ENCODE results near the gene LPAR2.

The LPAR2 gene

DNA sequence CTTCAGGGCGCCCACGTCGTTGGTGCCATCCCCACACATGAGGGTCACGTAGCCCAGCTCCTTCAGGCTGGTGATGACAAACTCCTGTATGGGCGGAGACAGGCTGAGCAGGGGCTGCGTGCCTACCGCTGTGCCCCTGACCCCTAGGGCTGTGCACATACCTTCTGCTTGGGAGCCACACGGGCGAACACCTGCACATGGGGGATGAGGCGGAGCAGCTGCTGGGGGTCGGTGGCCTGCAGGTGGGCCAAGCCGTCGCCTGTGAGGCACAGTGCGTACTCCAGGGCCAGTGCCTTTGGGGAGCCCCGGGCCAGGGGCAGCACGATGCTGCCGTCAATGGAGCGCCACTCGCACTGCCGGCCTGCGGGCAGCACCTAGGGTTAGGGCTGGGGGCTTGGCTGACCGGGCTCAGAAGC lies 21.6 kb upstream of the LPAR2 start:
- no peaks in the 10 kb centered on the region for H3K4me1 ChIP-seq (ENCODE audit: low read length)
- no peaks in the 10 kb centered on the region for H3K27me3 ChIP-seq (replicated peaks; ENCODE audit: insufficient read depth, low read length)
- no peak overlapping the region for H3K4me2 ChIP-seq (ENCODE audit: low read depth, low read length)
- no peak overlapping the region for H3K9ac ChIP-seq (ENCODE audit: low read length)
- H3F3A ChIP-seq (ENCODE audit: insufficient read depth, low read length), result peaks cover 3% of the 10 kb centered on the region; the same call in 1 of the 2 replicates
- H2AFZ ChIP-seq (ENCODE audit: low read length), result no peak overlapping the region
- no peaks in the 10 kb centered on the region for H3K9me2 ChIP-seq (replicated peaks; ENCODE audit: insufficient read depth, low read length)
- H3K27ac ChIP-seq (ENCODE audit: low read length), result no peak overlapping the region
- H3K79me2 ChIP-seq (ENCODE audit: low read length), result no peaks in the 10 kb centered on the region
- TF ChIP-seq EZH2 (optimal IDR thresholded peaks at IDR 0.05; ENCODE audit: low read depth, low read length), result no peak
- TF ChIP-seq CTCF (IDR thresholded peaks at IDR 0.05; ENCODE audit: low read length), result no peak
- no peak for TF ChIP-seq EZH2phosphoT487 (IDR thresholded peaks at IDR 0.05; ENCODE audit: low read length)
- H3K36me3 ChIP-seq (replicated peaks; ENCODE audit: insufficient read depth, low read length), result no peaks in the 10 kb centered on the region; the same call in 1 of the 2 replicates
- H3K4me3 ChIP-seq (ENCODE audit: low read length), result no peak overlapping the region
- H4K20me1 ChIP-seq (ENCODE audit: insufficient read depth, low read length), result no peaks in the 10 kb centered on the region
- no peak for DNase-seq
- no peaks in the 10 kb centered on the region for H3K9me3 ChIP-seq (replicated peaks; ENCODE audit: insufficient read depth, low read length)

GRCh38 chr19:19649155-19649554 lies 21.1 kb upstream of the LPAR2 start:
- H3K4me2 ChIP-seq (ENCODE audit: low read depth, low read length), result no peak overlapping the region
- DNase-seq, result no peak
- H2AFZ ChIP-seq (ENCODE audit: low read length), result no peak overlapping the region
- H3K4me1 ChIP-seq (ENCODE audit: low read length), result no peaks in the 10 kb centered on the region
- no peak overlapping the region for H3K4me3 ChIP-seq (ENCODE audit: low read length)
- H4K20me1 ChIP-seq (ENCODE audit: insufficient read depth, low read length), result no peaks in the 10 kb centered on the region
- no peaks in the 10 kb centered on the region for H3K9me3 ChIP-seq (replicated peaks; ENCODE audit: insufficient read depth, low read length)
- H3K9ac ChIP-seq (ENCODE audit: low read length), result no peak overlapping the region
- no peaks in the 10 kb centered on the region; the same call in 1 of the 2 replicates for H3K36me3 ChIP-seq (replicated peaks; ENCODE audit: insufficient read depth, low read length)
- no peaks in the 10 kb centered on the region for H3K9me2 ChIP-seq (replicated peaks; ENCODE audit: insufficient read depth, low read length)
- peaks cover 5% of the 10 kb centered on the region for H3F3A ChIP-seq (ENCODE audit: insufficient read depth, low read length)
- TF ChIP-seq EZH2phosphoT487 (IDR thresholded peaks at IDR 0.05; ENCODE audit: low read length), result no peak
- TF ChIP-seq EZH2 (optimal IDR thresholded peaks at IDR 0.05; ENCODE audit: low read depth, low read length), result no peak
- TF ChIP-seq CTCF (IDR thresholded peaks at IDR 0.05; ENCODE audit: low read length), result no peak
- no peak overlapping the region for H3K27ac ChIP-seq (ENCODE audit: low read length)
- H3K27me3 ChIP-seq (replicated peaks; ENCODE audit: insufficient read depth, low read length), result no peaks in the 10 kb centered on the region
- no peaks in the 10 kb centered on the region for H3K79me2 ChIP-seq (ENCODE audit: low read length)

DNA sequence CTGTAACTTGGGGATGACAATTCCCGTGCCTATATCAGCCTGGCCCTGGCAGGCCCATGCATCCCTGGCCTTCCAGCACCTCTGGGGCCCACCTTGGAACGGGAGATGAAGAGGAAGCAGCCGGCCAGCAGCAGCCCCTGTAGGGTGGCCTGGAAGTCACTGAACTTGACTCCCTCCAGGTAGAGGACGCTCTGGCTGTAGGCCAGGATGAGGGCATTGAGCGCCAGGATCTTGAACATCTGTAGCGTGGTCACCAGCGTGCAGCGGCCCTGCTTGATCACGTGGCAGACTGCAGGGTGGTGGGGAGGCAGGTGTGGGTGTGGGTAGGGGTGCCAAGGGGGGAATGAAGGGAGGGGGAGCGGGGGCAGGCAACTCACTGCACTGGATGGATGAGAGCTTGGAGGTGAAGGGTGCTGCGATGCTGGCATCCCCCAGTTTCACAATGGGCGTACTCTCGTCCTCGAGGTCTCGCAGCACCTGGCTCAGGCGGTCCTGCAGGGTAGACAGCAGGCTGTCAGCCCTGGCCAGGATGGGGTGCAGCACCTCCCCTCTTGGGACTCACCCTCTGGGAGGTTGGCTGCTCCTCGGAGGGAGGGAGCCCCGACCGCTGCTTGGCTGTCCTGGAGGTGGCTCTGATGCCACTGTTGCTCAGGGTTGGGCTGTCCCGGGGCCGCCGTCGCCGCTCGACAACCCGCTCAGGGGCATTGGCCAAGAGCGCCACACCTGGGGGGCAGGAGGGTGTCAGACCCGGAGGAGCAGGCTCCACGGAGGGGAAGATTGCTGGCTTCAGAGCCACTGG lies 19.2 kb upstream of the LPAR2 start:
- H2AFZ ChIP-seq (ENCODE audit: low read length), result no peak overlapping the region
- peaks cover 10% of the 10 kb centered on the region for H3F3A ChIP-seq (ENCODE audit: insufficient read depth, low read length)
- H3K9ac ChIP-seq (ENCODE audit: low read length), result no peak overlapping the region
- no peaks in the 10 kb centered on the region for H3K9me2 ChIP-seq (replicated peaks; ENCODE audit: insufficient read depth, low read length)
- no peak overlapping the region for H3K27ac ChIP-seq (ENCODE audit: low read length)
- 0 out of 2 replicates have a peak, but pooled peaks cover 3% of the 10 kb centered on the region for H3K4me1 ChIP-seq (ENCODE audit: low read length)
- H3K36me3 ChIP-seq (replicated peaks; ENCODE audit: insufficient read depth, low read length), result no peaks in the 10 kb centered on the region; the same call in 1 of the 2 replicates
- no peak for TF ChIP-seq EZH2phosphoT487 (IDR thresholded peaks at IDR 0.05; ENCODE audit: low read length)
- TF ChIP-seq CTCF (IDR thresholded peaks at IDR 0.05; ENCODE audit: low read length), result no peak
- no peak for TF ChIP-seq EZH2 (optimal IDR thresholded peaks at IDR 0.05; ENCODE audit: low read depth, low read length)
- H3K9me3 ChIP-seq (replicated peaks; ENCODE audit: insufficient read depth, low read length), result no peaks in the 10 kb centered on the region
- no peaks in the 10 kb centered on the region; the same call in 1 of the 2 replicates for H3K79me2 ChIP-seq (ENCODE audit: low read length)
- DNase-seq, result no peak
- no peak overlapping the region for H3K4me2 ChIP-seq (ENCODE audit: low read depth, low read length)
- H4K20me1 ChIP-seq (ENCODE audit: insufficient read depth, low read length), result no peaks in the 10 kb centered on the region
- H3K27me3 ChIP-seq (replicated peaks; ENCODE audit: insufficient read depth, low read length), result no peaks in the 10 kb centered on the region
- H3K4me3 ChIP-seq (ENCODE audit: low read length), result no peak overlapping the region

Measured in MM.1S (cell line).